Esophagus squamous epithelium (tissue), 5 donors: ENCODE results near the gene CCDC85C. TPM values are rescaled to one million over a fixed set of nuclear protein-coding genes. Genes with fewer than 3 reads are reported as not detected.

ENCODE experiments used
- DNase-seq: peaks from one replicate; lab custom pipeline; 2025; lab: John Stamatoyannopoulos, UW
- H3K27ac ChIP-seq, 4 donors: fragments of 200-600 bp; sonication (generic); one replicate each; pipeline ENCODE4 v1.5.1; 2016 to 2019; ENCODE audit warnings: mild to moderate bottlenecking in 1 of 4
- H3K27me3 ChIP-seq, 4 donors: fragments of 200-600 bp; sonication (generic); 1 replicate in 3 of 4; 2 replicates in 1 of 4; pipeline versions ENCODE4 v1.5.1 to v1.6.0; 2017 to 2021; ENCODE audit warnings: antibody characterized with exemption in 1 of 4
- H3K36me3 ChIP-seq, 3 donors: fragments of 200-600 bp; sonication (generic); one replicate each; pipeline ENCODE4 v1.5.1; 2016 to 2019
- H3K4me1 ChIP-seq, 3 donors: fragments of 200-600 bp; sonication (generic); one replicate each; pipeline ENCODE4 v1.5.1; 2017 to 2019
- H3K4me3 ChIP-seq, 4 donors: fragments of 200-600 bp; sonication (generic); 1 replicate in 3 of 4; 2 replicates in 1 of 4; pipeline ENCODE4 v1.5.1; 2016 to 2019; ENCODE audit warnings: mild to moderate bottlenecking in 2 of 4, moderate library complexity in 1 of 4
- H3K9me3 ChIP-seq, 3 donors: fragments of 200-600 bp; sonication (generic); one replicate each; pipeline ENCODE4 v1.5.1; 2016 to 2019
- POLR2A ChIP-seq, 4 donors: fragments of 450-650 bp; IDR thresholded peaks; one replicate each; pipeline ENCODE4 v1.6.1; 2017; ENCODE audit warnings: antibody characterized with exemption in 4 of 4, mild to moderate bottlenecking in 4 of 4, moderate library complexity in 3 of 4
- WGBS, 2 donors: methylation state at CpG; one replicate each; pipeline ENCODE4 v1.1.5; 2018; 5-methylcytosine and 5-hydroxymethylcytosine counted together
- intact Hi-C: fragments of 100-400 bp; cut with DNase I; formaldehyde crosslinking; loops from one replicate; pipeline ENCODE4 v1.15.0; 2022
- total RNA-seq, 4 donors: library from RNA; depleted of rRNA; stranded (reverse); fragments of >200 nt; gene quantifications; one replicate each; pipeline ENCODE4 v1.1.0, GENCODE V29; 2016
- TF ChIP-seq, protein P1 (sequence below), 6 experiments: fragments of 450-650 bp in 4 of 6; fragments of 200-600 bp in 2 of 6; sonication (generic) in 2 of 6; IDR thresholded peaks; one replicate each; pipeline ENCODE4 v1.5.1; 2016 to 2019; ENCODE audit warnings: antibody characterized with exemption in 6 of 6, mild to moderate bottlenecking in 4 of 6, moderate library complexity in 4 of 6
- donor health status: DM: yes; HTN: yes; CAD: no.

The CCDC85C gene
- total RNA-seq, 4 donors from 2014 or later, result 23.4 to 52.0 (median 27.1) TPM

DNA sequence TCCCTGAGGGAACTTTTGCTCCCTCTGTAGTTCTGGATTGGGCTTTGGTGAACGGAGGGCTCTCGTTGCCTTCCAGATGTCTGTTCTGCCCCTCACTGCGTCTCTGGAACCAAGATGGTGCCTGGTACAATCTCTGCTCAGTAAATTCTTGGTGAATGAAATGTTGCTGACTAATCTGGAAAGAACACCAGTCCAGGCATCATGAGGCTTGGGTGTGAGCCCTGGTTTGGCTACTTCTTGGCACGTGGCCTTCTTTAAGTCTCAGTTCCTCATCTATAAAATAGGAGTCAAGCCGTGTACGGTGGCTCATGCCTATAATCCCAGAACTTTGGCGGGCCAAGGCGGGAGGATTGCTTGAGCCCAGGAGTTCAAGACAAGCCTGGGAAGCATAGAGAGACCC, 45.2 kb upstream of the CCDC85C start:
- 66 to 78% methylated on average over 4 to 8 of the region's 8 CpGs for WGBS, 2 donors

DNA sequence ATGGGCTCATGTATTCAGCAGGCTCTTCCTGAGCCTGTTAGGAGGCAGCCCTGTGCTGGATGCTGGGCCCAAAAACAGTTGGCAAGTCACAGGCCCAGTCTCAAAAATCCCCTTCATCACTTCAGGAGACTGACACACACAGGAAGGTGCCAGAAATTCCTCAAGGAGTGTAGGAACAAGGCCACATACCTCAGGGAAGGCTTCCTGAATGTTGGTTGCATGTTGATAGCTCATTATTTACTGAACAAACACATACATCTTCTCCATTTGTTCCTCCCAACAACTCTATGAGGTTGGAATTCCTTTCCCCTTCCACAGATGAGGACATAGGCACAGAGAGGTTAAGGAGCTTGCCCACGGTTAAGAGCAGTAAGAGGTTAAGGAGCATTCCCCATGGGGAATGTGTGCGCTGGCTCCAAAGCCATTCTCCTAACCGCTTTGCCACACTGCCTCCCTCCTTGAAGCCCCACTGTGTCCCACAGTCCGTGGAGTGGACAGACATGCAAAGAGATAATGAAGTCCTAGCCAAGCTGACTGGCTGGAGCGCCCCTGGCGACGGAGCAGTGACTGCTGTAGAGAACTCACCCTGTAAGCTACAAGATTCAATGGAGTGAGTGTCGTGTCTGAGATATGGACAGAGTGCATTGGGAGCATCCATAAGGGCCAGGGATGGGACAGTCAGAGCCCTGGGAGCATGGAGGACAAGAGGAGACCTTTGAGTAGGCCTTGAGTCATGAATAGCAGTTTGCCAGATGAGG, 44.2 kb upstream of the CCDC85C start:
- peaks cover 0 to 20% (median 0%) of the 10 kb centered on the region in 3 donors for H3K4me1 ChIP-seq
- WGBS, 2 donors, result 50 to 82% methylated on average over 1 to 8 of the region's 8 CpGs
- no peak for TF ChIP-seq POLR2A (IDR thresholded peaks at IDR 0.05)
- TF ChIP-seq, protein P1, sequence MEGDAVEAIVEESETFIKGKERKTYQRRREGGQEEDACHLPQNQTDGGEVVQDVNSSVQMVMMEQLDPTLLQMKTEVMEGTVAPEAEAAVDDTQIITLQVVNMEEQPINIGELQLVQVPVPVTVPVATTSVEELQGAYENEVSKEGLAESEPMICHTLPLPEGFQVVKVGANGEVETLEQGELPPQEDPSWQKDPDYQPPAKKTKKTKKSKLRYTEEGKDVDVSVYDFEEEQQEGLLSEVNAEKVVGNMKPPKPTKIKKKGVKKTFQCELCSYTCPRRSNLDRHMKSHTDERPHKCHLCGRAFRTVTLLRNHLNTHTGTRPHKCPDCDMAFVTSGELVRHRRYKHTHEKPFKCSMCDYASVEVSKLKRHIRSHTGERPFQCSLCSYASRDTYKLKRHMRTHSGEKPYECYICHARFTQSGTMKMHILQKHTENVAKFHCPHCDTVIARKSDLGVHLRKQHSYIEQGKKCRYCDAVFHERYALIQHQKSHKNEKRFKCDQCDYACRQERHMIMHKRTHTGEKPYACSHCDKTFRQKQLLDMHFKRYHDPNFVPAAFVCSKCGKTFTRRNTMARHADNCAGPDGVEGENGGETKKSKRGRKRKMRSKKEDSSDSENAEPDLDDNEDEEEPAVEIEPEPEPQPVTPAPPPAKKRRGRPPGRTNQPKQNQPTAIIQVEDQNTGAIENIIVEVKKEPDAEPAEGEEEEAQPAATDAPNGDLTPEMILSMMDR (IDR thresholded peaks at IDR 0.05), result no peak
- no peaks in the 10 kb centered on the region for H3K9me3 ChIP-seq
- H3K27me3 ChIP-seq, result peaks cover 0 to 40% (median 0%) of the 10 kb centered on the region in 4 donors
- no peaks in the 10 kb centered on the region for H3K36me3 ChIP-seq
- no peak overlapping the region for H3K27ac ChIP-seq
- H3K4me3 ChIP-seq, result no peak overlapping the region
- intact Hi-C loops, result no loop called here
- no peak for DNase-seq

More for the DNA sequence above, 45.2 kb upstream of the CCDC85C start:
- DNase-seq, result no peak
- Histone ChIP-seq H3K4me1 (peaks cover 0 to 22% (median 0%) of the 10 kb centered on the region in 3 donors), H3K27ac (no peak overlapping the region), H3K4me3 (no peak overlapping the region), H3K9me3 (no peaks in the 10 kb centered on the region), H3K27me3 (peaks cover 0 to 32% (median 0%) of the 10 kb centered on the region in 4 donors), H3K36me3 (no peaks in the 10 kb centered on the region)
- TF ChIP-seq POLR2A (IDR thresholded peaks at IDR 0.05), result no peak
- TF ChIP-seq, protein P1 (IDR thresholded peaks at IDR 0.05), result no peak
- intact Hi-C loops, result no loop called here

DNA sequence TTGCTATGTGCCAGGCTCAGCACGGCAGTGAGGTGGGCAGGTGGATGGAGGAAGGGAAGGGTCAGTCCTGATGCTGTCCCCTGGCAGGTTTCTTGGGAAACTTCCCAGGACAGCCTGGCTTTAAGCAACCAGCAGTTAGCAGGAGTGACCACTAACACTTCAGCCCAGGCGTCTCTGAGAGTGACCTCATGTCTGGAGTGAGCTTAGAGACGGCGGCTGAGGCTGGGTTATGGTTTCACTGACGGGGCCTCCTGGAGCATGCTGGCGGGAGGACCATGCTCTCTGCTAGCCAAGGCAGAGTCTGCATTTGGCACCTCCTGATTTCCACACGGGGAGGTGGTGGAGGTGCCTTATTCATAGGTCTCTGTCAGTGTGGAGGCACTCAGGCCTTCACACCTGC, 43.4 kb upstream of the CCDC85C start:
- TF ChIP-seq, protein P1 (IDR thresholded peaks at IDR 0.05), result no peak
- no peak for TF ChIP-seq POLR2A (IDR thresholded peaks at IDR 0.05)
- H3K36me3 ChIP-seq, result no peaks in the 10 kb centered on the region
- intact Hi-C loops, result no loop called here

DNA sequence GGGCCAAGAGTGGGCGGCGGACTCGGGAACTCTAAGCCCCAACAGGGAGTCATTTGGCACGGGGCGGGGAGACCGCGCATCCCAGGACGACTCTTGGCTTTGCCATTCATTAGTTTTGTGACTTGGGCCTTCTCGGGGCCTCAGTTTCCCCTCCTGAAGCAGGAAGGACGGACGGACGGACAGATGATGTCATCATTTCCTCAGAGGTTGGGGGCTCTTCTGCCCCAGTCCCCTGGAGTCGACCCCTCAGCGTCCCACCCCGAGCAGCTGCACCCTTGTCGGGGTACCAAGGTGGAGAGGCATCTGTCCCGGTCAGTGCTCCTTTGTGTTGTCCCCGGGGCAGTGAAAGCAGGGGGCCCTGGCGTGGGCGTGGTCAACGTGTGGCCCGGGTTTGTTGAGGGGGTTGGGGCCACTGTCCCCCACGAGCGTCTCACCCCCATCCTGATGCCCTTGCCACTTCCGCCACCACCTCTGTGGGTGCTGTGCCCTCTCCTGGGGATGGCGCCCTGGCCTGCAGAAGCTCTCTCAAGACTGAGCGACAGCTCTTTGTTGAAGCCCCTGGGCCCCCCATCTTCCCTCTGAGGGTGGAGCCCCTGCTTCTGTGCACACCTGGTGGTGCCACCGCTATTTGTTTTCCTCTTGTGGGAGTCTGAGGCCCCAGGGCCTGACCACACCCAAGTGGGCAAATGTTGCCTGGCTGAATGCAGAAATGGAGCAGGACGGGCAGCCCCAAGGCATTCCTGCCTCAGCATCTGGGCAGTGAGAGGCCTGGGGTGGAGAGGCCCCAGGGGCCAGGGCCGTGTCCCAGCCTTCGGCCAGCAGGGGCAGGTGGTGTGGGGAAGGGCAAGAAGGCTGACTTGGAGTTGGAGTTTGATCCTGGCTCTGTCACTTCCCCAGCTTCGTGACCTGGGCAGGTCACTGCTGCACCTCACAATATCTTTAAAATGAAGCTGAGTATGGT, 41.8 kb upstream of the CCDC85C start:
- intact Hi-C loops, result no loop called here
- H3K9me3 ChIP-seq, result no peaks in the 10 kb centered on the region
- no peak for TF ChIP-seq POLR2A (IDR thresholded peaks at IDR 0.05)
- TF ChIP-seq, protein P1 (IDR thresholded peaks at IDR 0.05), result no peak
- peak overlapping the region in 1 of 4 donors; percentile 55 for H3K27ac ChIP-seq
- H3K27me3 ChIP-seq, result peaks cover 0 to 40% (median 0%) of the 10 kb centered on the region in 4 donors
- 12 to 66% methylated on average over 11 to 12 of the region's 32 CpGs for WGBS, 2 donors
- H3K4me1 ChIP-seq, result peaks cover 0 to 20% (median 0%) of the 10 kb centered on the region in 3 donors
- no peak for DNase-seq
- peak overlapping the region; percentile 33 to 71 (median 46) for H3K4me3 ChIP-seq
- no peaks in the 10 kb centered on the region for H3K36me3 ChIP-seq

More for the DNA sequence above, 43.4 kb upstream of the CCDC85C start:
- peaks cover 0 to 20% (median 0%) of the 10 kb centered on the region in 3 donors for H3K4me1 ChIP-seq
- DNase-seq, result no peak
- no peaks in the 10 kb centered on the region for H3K9me3 ChIP-seq
- 74 to 80% methylated on average over 3 to 6 of the region's 7 CpGs for WGBS, 2 donors
- H3K27ac ChIP-seq, result no peak overlapping the region
- H3K27me3 ChIP-seq, result peaks cover 0 to 40% (median 0%) of the 10 kb centered on the region in 4 donors
- no peak overlapping the region for H3K4me3 ChIP-seq
